Measurements from ENCODE around the gene KHK.

- no peak for TF ChIP-seq POLR2AphosphoS5 (IDR thresholded peaks at IDR 0.05; ENCODE audit: borderline replicate concordance, low read depth, low read length)
- TF ChIP-seq EZH2 (IDR thresholded peaks at IDR 0.05) = no peak
- no peak for TF ChIP-seq FOXP2 (optimal IDR thresholded peaks at IDR 0.05; ENCODE audit: control extremely low read depth, extremely low read length, insufficient read depth)
Observed at GRCh38 chr2:27092696-27093429, 6.3 kb downstream of the KHK start.
